ENCODE data around the gene ITGA5. TPM values are rescaled to one million over a fixed set of nuclear protein-coding genes. Genes with fewer than 3 reads are reported as not detected.

Gene ITGA5
- total RNA-seq, 2 donors from 2014 or later = 80.5 to 144 TPM

DNA sequence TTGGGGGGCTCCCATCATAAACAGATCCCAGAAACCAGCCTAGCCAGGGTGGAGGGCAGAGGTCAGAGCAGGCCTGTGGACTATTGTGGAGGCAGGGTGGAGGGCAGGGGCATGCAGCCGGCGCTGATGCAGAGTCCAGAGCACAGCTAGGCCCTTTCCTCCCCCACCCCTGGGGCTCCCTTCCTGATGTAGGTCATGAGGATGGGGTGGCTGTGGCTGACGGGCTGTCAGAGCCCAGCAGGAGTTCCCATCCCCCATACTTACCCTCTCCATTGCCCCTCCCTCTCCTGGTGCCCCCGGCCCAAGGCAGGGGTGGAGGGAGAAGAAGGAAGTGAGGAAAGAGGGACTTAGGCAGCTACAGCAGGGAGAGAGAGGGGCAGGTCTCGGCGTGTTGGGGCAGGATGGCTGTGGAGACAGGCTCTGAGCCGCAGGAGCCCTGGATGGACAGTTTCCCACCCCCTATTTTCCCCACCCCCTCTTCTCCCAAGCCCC lies 28.8 kb downstream of the ITGA5 start:
- DNase-seq (ENCODE audit: low spot score) = no peak
- Histone ChIP-seq H3K27ac (no peak overlapping the region), H3K4me1 (peaks cover 0 to 37% of the 10 kb centered on the region in 2 donors), H3K4me3 (no peak overlapping the region), H3K9me3 (no peaks in the 10 kb centered on the region), H3K27me3 (no peaks in the 10 kb centered on the region), H3K36me3 (peaks cover 10% of the 10 kb centered on the region)
- TF ChIP-seq, protein P1, sequence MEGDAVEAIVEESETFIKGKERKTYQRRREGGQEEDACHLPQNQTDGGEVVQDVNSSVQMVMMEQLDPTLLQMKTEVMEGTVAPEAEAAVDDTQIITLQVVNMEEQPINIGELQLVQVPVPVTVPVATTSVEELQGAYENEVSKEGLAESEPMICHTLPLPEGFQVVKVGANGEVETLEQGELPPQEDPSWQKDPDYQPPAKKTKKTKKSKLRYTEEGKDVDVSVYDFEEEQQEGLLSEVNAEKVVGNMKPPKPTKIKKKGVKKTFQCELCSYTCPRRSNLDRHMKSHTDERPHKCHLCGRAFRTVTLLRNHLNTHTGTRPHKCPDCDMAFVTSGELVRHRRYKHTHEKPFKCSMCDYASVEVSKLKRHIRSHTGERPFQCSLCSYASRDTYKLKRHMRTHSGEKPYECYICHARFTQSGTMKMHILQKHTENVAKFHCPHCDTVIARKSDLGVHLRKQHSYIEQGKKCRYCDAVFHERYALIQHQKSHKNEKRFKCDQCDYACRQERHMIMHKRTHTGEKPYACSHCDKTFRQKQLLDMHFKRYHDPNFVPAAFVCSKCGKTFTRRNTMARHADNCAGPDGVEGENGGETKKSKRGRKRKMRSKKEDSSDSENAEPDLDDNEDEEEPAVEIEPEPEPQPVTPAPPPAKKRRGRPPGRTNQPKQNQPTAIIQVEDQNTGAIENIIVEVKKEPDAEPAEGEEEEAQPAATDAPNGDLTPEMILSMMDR (IDR thresholded peaks at IDR 0.05) = no peak

GRCh38 chr12:54389607-54390175 lies 29.4 kb downstream of the ITGA5 start:
- Histone ChIP-seq H3K4me1 (peaks cover 0 to 42% of the 10 kb centered on the region in 2 donors), H3K27ac (no peak overlapping the region), H3K36me3 (peaks cover 5% of the 10 kb centered on the region), H3K9me3 (no peaks in the 10 kb centered on the region), H3K27me3 (no peaks in the 10 kb centered on the region), H3K4me3 (no peak overlapping the region)
- TF ChIP-seq, protein P1 (IDR thresholded peaks at IDR 0.05) = no peak
- DNase-seq (ENCODE audit: low spot score) = no peak

- H3K9me3 ChIP-seq = no peaks in the 10 kb centered on the region
- no peak overlapping the region for H3K27ac ChIP-seq
- TF ChIP-seq, protein P1 (IDR thresholded peaks at IDR 0.05) = no peak
- DNase-seq (ENCODE audit: low spot score) = no peak
- H3K36me3 ChIP-seq = no peaks in the 10 kb centered on the region
- no peak overlapping the region for H3K4me3 ChIP-seq
- H3K4me1 ChIP-seq = peaks cover 0 to 47% of the 10 kb centered on the region in 2 donors
- H3K27me3 ChIP-seq = no peaks in the 10 kb centered on the region
Measured at GRCh38 chr12:54389134-54389508, 29.9 kb downstream of the ITGA5 start.

GRCh38 chr12:54388237-54389133 lies 30.6 kb downstream of the ITGA5 start:
- no peak for DNase-seq (ENCODE audit: low spot score)
- H3K27ac ChIP-seq = no peak overlapping the region

DNA sequence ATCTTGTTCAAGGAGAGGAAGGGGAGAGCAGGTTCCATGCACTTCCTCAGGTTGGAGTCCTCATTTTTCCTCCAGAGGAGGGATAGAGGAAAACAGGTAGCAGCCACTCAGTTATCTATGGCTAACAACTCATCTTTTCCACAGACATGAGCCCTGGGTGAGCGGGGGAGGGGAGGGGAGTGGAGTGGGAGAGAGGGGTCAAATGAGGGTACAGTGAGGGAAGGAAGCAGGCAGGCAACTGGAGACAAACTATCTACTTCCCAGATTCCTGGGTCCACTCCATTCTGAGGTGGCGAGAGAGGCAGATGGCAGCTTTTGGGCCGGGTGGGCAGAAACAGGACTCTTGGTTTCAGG lies 32.0 kb downstream of the ITGA5 start:
- TF ChIP-seq, protein P1 (IDR thresholded peaks at IDR 0.05) = no peak
- H3K36me3 ChIP-seq = no peaks in the 10 kb centered on the region
- H3K4me3 ChIP-seq = no peak overlapping the region
- peaks cover 0 to 32% of the 10 kb centered on the region in 2 donors for H3K4me1 ChIP-seq
- H3K27ac ChIP-seq = no peak overlapping the region
- H3K9me3 ChIP-seq = no peaks in the 10 kb centered on the region
- DNase-seq (ENCODE audit: low spot score) = no peak
- H3K27me3 ChIP-seq = no peaks in the 10 kb centered on the region

More at GRCh38 chr12:54388237-54389133, 30.6 kb downstream of the ITGA5 start:
- Histone ChIP-seq H3K27me3 (no peaks in the 10 kb centered on the region), H3K36me3 (no peaks in the 10 kb centered on the region), H3K4me1 (peaks cover 0 to 46% of the 10 kb centered on the region in 2 donors), H3K9me3 (no peaks in the 10 kb centered on the region), H3K4me3 (no peak overlapping the region)
- TF ChIP-seq, protein P1 (IDR thresholded peaks at IDR 0.05) = no peak

Measured in right atrium auricular region (tissue), 2 donors.